B cell (primary cell): ENCODE data around the gene PTCD1.

Source experiments
- CTCF ChIP-seq: fragments of 200-600 bp; IDR thresholded peaks from one replicate; pipeline ENCODE4 v1.8.0; 2022; ENCODE audit warnings: antibody characterized with exemption, mild to moderate bottlenecking
- EZH2 ChIP-seq: IDR thresholded peaks from 2 replicates; pipeline ENCODE4 v1.6.1; 2012; ENCODE audit warnings: borderline replicate concordance, low read depth, mild to moderate bottlenecking, moderate library complexity, low read length; ENCODE audit not compliant: insufficient read depth, poor library complexity, severe bottlenecking

- TF ChIP-seq CTCF, result no peak
- TF ChIP-seq EZH2, result no peak
These were observed 37.5 kb upstream of the PTCD1 start for GRCh38 chr7:99476107-99476506.
